HG03378 (cell line): ENCODE measurements around the gene SMIM35.

Source experiments
- ATAC-seq: cut with Tn5 transposase; IDR thresholded peaks from one replicate; pipeline ENCODE4 v1.9.1; 2021; ENCODE audit warnings: mild to moderate bottlenecking, moderate library complexity; ENCODE audit not compliant: unreplicated experiment

SMIM35 gene

DNA sequence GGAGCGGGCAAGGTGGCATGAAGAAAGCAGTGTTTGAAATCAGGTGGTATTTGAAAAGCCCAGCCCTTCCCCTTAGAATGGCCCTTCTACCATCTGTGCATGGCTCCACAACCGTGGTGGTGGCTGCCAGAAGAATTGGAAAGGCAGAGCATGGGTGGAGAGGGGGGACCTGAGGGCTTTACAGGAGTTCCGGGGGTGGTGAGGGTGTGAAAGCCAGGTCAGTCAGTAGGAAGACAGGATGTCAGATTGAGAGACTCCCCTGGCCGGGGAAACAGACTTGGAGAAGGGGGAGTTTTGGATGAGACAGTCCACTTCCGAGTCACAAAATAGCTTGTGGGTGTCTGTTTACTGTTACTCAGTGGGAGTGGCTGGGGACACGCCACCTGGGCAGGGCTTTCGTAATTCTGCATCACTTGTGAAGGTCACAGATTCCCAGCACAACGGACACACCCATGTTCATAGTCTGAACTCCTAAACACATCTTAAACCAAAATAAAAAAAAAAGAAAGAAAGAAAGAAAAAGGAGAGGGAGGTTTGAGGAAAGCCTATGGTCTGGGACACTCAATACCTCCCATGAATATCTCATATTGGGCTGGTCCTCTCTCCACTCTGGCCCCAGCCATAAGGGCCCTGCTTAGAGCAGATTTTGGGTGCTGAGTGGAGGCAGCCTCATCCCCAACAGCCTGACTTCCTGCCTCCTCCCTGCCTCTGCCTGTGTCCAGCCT is 24.4 kb upstream of the SMIM35 start:
- ATAC-seq, result no peak

- ATAC-seq, result no peak
Observed at GRCh38 chr11:118109231-118109630, 22.5 kb upstream of the SMIM35 start.

GRCh38 chr11:118108513-118108912 is 21.8 kb upstream of the SMIM35 start:
- ATAC-seq, result no peak

- no peak for ATAC-seq
Observed at GRCh38 chr11:118106789-118107335, 20.1 kb upstream of the SMIM35 start.

GRCh38 chr11:118105657-118106305 is 19.0 kb upstream of the SMIM35 start:
- ATAC-seq, result no peak

DNA sequence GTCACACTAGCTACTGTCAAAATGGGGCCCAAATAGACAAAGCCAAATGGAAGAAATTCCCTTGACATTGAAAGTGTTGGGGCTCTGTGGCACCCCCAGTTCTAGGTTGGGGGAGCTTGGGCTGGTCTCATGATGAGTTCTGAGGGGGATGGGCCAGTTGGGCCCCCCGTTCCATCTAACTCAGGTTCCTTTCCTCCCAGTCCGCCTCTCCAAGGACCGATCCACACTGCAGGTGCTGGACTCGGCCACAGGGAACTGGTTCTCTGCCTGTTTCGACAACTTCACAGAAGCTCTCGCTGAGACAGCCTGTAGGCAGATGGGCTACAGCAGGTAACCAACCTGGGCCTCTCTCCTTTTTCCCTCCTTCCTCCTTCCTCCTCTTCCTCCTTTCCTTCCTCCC is 17.7 kb upstream of the SMIM35 start:
- ATAC-seq, result no peak

- ATAC-seq, result no peak
Observed at GRCh38 chr11:118102721-118103261, 16.0 kb upstream of the SMIM35 start.

- no peak for ATAC-seq
Observed at GRCh38 chr11:118100691-118101232, 14.0 kb upstream of the SMIM35 start.

DNA sequence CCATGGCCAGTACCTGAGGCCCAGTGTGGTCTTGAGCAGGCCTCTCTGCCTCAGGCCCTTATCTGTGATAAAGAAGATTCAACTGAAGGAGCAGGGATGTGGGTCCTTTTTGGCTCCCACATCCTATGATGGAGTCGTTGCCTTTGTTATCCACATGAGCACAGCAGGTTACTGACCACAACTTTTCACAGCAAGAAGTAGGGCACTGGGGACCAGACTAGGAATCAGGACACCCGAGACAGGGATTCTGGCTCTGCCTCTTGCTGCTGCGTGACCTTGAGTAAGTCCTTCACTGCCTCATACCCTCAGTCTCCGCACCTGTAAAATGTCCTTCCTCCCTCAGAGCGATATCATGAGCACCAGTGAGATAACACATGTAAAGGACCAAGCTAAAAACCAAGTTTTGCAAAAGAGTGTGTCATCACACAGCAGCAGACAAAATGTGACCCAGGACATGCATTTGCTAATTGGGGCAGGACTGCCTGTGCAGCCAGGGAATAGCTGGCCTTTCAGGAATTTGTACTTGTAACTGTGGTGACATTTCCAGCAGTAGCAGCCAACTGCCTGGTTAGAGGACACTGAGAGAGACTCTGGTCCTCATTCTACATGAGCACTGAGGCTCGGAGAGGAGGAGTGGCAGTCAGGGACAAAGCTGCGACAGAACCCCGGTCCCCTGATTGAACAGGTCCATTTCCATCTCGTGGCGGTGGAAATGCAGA is 13.2 kb upstream of the SMIM35 start:
- no peak for ATAC-seq

GRCh38 chr11:118098996-118099837 is 12.5 kb upstream of the SMIM35 start:
- ATAC-seq, result no peak

- no peak for ATAC-seq
Observed at GRCh38 chr11:118095967-118096367, 9.2 kb upstream of the SMIM35 start.

- no peak for ATAC-seq
Observed at GRCh38 chr11:118095493-118095892, 8.7 kb upstream of the SMIM35 start.

- no peak for ATAC-seq
Observed at GRCh38 chr11:118092907-118093571, 6.3 kb upstream of the SMIM35 start.

GRCh38 chr11:118091690-118092089 is 4.9 kb upstream of the SMIM35 start:
- no peak for ATAC-seq

DNA sequence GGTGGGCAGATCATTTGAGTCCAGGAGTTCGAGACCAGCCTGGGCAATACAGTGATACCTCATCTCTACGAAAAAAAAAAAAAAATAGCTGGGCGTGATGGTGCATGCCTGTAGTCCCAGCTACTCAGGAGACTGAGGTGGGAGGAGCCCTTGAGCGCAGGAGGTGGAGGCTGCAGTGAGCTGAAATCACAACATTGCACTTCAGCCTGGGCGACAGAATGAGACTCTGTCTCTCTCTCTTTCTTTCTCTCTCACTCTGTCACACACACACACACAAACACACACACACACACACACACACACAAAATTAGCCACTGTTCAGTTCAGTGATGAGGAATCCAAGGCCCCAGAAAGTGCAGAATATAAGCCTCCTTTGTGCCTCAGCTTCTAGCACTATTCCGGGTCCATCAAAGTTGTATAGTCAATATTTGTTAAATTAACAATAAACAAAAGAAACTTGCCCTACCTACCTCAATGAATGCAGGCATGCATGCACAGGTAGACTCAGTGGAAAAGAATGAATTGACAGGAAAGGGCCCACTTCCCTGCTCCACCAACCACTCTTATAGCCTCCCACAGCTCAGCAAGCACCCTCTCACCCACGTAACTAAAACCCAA is 3.9 kb upstream of the SMIM35 start:
- no peak for ATAC-seq

- no peak for ATAC-seq
Observed at GRCh38 chr11:118088531-118088930, 1.8 kb upstream of the SMIM35 start.

DNA sequence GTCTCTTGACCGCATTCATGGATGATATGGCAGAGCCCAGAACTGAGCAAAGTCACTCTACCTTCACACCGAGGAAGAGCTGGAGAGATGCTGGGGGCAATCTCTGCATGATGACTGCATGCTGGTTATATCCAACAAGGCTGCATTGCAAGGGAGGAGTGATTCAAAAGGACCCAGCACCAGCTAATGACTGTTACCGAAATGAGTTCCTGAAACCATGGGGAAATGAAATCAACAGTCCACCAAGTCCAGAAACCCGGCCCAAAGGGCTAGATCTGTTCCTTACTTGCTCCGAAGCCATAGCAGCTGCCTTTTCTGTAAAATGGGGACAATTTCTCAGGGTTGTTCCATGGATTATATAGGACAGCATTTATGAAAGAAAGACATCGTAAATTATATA is 1.2 kb upstream of the SMIM35 start:
- ATAC-seq, result no peak

- no peak for ATAC-seq
Observed at GRCh38 chr11:118084656-118085055, 2.1 kb downstream of the SMIM35 start.

DNA sequence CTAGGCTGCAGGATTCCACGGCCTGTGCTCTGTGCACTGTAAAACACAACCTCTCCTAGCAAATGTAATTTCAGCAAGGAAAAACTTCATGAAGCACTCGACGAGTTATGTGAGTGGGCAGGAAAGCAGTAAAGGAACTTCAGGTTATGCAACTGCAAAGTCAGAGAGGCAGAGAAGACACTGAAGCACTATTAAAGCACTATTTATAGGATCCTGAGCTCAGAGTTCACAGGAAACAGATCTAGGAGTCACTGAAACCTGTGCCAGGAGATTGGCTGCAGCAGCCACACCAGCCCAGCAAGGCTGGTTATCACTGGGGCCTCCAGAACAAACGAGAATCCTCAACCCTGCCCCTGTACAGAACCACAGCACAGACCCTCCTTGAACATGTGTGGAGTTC is 2.5 kb downstream of the SMIM35 start:
- ATAC-seq, result no peak
